Stimulated activated CD8-positive, alpha-beta memory T cell treated with anti-CD3 and anti-CD28 coated beads, Interleukin-2, amount 100 ng/mL, for 1 hour (primary cell): ENCODE data around the gene MAP4K2.
"Not testable (repeated sequence)": the region's sequence is repeated elsewhere in the genome, so short reads cannot be mapped to it uniquely, and the experiment has no call there.

Experiments used
- DNase-seq, 2 donors: peaks; one replicate each; pipeline ENCODE4 v3.0.0-alpha.2; 2020; ENCODE audit warnings: low read depth in 2 of 2

Gene MAP4K2

DNA sequence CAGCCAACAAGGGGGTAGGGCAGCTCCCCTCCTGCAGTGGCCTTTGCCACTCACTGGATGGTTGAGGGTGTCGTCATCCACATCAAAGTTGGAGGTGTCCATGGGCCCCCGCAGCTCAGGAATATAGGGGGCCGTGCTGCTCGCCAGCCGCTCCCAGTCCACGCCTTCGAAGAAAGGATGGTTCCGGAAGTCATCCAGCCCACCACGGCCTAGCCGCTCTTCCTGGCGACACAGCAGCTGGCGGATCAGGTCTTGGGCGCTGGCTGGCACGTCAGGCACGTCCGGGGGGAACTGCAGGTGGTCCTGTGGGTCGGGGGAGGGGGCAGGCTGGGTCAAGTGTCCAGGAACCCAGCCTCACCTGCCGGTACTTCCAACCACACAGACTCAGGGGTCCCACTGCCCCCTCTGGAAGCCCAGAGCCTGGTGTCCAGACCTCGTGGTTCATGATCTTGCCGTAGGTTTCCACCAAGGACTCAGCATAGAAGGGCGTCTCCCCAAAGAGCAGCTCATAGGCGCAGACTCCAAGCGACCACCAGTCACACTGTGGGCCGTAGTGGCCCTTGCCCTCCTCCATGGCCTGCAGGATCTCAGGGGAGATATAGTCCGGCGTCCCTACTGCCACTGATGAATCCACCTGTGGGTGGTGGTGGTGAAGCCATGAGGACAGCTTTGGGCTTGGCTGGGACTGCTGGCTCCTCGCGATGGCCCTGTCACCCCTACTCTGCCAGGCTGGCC, 35.8 kb upstream of the MAP4K2 start:
- no peak for DNase-seq

DNA sequence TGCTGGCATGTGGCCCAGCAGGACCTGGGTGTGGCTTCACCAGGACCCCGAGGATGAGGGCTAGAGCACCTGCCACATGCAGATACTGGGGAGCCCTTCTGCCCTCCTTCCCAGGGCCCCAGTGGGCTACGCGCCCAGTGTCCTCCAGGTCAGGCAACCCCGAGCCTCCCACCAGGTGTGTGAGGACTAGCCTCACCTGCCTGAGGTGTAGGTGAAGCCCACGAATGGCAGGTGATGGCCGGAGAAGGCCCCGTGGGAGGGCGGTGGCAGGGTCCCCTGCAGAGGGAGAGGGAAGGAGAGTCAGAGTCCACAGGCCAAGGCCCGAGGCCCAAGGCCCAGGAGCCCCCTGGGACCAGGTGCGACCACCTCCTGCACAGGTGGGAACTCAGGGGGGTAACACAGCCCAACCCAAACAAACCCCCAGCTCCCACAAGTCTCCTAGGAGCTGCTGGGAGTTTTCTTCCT, 34.9 kb upstream of the MAP4K2 start:
- no peak for DNase-seq

DNA sequence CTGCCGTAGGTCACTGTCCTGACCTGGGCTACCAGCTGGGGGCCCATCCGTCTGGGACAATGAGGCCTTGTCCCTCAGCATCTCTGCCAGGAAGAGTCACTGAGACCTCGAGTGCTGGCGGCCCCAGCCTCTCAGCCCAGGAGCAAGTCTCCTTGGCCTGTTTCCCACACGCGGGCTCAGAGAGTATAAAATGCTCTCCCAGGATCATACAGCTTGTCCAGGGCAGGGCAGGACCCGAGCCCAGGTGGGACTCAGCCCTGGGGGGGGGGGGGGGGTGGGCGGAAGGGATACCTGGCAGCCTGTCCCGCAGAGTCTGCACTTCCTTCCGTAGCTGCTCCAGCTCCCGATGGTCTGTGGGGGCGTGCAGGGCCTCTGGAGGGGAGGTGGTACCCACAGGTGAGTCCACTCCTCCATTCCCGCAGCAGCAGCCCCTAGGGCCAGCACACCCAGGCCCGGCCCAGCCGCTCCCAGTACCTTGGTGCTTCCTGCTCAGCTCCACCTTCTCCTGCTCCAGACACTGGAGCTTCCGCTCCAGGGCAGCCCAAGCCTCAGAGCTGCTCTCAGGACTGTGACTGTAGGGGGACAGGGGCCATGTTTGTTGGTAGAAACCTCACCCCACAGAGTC, 33.5 kb upstream of the MAP4K2 start:
- DNase-seq: no peak

DNA sequence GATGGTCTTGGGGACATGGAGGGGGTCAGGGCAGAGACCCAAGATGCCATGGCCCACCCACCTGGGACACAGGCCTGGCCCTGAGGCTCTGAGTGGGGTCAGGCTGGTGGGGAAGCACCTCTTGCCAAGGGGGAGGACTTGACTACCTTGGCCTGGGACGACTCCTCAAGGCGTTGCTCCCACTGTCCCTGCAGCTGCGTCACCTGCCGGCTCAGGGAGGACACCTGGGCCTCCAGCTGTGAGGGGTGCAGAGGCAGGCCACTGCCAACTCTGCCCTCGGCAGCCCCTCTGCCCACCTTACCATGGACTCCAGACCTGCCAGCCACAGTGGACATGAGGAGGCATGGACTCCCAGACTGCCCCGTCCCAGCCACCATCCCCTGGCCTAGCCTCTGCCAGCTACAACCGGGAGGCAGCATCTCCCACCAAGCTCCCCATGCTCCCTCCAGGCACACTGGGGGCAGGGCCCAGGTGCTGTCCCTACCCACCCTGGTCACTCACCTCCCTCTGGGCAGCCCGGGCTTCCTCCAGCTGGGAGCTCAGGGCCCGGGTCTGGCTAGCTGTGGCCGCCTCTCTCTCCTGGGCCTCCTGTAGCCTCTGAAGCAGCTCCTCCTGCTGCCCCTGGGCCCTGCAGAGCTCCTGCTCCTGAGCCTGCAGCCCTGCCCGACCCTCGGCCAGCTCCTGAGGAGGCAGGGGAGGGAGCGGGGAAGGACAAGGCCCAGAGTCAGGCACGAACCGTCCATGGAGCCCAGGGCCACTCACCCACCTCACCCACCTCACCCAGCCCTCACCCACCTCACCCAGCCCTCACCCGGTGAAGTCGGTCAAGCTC, 32.8 kb upstream of the MAP4K2 start:
- DNase-seq: no peak

DNA sequence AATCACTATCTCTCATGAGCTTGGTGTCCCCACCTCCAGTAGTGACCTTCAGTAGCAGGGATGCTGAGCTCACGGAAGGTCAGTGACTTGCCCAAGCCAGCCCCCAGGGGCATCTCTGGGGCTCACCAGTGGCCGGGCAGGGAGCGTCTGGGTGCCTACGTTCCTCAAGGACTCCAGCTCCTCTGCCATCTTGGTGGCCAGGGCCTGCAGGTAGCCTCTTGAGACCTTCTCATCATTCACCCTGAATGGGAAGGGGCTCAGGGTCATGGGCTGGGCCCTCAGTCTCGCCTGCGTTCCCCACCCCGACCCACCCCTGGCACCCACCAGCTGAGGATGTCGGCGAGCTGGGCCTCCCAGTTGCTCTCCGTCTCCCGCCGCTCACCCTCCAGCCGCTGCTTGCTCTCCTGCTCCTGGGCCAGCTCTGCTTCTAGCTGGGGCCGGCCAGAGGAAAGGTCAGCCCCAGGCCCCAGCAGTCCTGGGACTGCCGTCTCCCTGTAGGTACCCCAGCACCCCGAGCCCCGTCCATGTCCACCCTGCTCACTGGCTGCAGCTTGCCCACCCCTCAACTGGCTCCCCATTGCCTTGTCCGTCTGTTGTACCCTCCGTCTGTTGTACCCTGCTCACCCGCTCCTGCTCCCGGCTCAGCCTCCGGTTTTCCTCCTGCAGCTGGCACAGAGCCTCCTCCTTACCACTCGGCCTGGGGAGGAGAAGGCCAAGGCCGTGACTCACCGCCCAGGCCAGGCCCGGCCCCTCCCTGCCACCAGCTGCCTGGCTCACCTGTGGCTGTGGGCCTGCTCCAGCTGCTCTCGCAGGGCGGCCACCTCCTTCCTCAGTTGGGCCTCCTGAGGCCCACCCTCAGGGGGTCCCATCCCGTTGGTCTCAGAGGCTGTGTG, 32.0 kb upstream of the MAP4K2 start:
- DNase-seq: no peak

DNA sequence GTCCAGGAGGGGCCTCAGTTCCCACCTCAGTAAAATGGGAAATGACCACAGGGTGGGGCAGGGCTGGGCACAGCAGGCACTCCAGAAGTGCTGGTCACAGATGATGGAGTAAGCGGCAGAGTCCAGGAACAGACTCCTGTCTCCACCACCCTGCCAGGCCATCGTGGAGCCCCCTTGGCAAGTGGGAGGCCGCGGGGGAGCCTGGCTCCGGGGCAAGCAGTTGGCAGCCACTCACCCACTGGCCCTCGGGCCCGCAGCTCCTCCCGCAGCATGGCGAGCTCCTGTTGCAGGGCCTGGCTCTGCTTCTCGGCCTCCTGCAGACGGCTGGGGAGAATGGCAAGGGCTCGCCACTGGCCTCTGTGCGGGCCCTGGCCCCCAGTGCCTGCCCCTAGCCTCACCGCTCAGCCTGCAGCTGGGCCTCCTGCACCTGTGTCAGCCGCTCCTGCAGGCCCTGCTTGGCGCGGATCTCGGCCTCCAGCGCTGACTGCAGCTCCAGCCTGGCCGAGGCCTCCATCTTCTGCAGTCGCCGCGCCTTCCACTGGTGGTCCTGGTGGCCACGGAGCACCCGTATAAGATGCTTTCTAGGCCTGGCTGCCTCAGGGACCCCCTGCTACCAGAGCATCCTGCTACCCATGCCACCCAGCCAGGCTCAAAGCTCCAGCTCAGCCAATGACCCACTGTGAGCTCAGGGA, 31.2 kb upstream of the MAP4K2 start:
- no peak for DNase-seq

DNA sequence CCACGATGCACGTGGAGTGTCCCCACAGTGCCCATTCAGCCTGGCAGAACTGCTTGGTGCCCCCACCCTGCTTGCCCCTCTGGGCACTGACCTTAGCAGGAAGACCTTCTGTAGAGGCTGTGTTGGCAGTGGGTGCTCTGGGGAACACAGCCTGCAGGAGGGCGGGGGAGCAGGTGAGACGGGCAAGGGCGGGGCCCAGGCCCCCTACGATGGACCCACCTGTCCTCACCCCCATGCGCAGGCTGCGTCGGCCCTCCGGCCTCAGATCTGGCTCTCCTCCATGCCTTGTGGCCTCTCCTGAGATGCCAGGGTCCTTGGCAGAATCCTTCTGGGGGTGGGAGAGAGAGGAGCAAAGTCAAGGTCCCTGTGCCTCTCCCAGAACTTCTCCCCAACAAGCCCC, 30.5 kb upstream of the MAP4K2 start:
- no peak for DNase-seq

DNA sequence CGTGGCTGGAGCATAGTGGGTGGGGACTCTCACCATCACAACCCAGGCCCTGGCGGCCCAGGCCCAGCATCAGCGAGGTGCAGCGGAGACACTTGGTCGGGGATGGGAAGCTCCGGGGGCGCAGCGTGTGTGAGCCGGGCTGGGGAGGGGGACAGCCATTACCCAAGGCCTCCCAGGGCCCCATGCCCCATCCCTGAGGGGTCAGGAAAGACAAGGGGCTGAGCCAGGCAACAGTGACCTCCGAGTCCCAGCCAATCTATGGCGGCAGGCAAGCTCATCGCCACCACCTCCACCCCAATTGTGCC, 30.1 kb upstream of the MAP4K2 start:
- no peak for DNase-seq

DNA sequence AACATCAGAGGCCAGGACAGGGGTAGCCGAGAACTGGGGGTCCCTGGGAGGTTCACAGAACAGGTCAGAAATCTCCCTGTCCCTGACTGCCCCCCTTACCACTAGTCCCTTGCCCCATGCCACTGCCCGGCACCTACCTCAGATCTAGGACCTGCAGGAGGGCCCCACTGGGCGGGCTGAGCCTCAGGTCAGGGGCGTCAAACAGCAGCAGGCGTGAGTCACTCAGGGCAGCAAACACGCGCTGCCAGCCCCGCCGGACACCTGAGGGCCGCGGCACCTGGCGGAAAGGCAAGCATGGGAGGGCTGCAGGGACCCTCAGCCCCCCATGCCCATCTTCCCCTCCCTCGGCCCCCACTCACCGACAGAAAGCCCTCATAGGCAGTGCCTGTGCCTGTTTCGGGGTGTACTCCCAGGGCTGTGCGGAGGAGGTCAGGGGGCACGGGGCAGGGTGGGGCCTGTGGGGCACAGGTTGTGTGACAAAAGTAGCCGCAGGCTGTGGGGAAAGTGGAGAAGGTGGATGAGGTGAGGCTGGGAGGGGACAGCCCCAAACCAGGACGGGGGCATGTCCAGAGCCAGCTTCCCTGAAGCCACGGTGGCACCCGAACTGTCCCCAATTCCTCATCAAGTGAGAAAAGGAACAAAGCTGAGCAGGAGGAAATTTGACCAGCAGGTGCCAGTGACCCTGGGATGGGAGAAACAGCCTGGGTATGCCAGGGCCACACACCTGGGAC, 29.6 kb upstream of the MAP4K2 start:
- DNase-seq: no peak

DNA sequence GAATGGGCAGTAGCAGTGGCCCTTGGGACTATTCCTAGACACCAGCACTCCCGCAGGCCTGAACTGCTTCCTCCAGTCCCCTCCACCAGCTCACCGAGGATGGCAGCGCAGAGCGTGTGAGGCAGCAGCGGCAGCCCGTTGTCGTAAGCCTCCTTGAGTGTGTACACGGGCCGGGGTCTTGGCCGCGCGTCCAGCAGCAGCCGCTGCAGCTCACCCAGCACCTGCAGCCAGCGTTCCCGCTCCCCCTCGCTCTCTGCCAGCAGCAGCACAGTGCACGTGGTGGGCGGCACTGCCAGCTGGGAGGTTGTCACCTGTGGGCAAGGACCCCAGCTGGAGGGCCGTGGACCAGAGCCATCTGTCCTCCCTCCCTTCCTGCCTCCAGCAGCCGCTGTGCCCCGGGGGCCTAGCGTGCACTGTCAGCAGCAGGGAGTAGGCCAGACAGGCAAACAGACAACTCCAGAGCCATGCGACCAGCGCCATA, 28.4 kb upstream of the MAP4K2 start:
- no peak for DNase-seq

DNA sequence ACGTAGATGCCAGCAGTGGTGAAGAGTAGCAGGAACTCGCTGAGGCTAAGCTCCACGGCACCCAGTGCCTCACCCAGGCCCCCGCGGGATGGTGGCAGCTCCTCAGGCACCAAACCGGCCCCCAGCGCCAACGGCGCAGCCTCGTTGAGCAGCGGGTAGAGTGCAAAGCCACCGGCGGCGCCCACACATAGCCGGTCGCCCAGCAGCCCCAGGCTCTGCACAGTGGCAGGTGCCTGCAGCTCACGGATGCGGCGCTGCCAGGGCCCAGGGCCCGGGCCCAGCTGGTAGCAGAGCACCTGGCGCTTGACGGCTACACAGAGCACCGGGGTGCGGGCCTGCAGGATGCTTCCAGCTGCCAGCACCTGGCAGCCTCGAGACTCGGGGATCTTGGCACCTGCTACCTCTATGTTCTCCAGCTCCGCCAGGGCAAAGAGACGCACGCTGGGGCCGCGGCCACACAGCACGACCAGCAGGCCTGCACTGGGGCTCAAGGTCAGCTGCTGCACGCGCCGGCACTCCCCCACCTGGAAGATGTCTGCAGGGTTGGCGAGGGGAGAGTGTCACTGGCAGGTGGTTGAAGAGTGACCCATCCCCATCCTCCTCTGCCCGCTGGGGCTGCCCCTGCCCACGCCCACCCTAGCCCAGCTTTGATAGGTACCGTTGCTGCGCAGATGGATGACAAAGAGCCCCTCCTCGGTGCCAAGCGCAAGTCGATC, 26.7 kb upstream of the MAP4K2 start:
- no peak for DNase-seq

DNA sequence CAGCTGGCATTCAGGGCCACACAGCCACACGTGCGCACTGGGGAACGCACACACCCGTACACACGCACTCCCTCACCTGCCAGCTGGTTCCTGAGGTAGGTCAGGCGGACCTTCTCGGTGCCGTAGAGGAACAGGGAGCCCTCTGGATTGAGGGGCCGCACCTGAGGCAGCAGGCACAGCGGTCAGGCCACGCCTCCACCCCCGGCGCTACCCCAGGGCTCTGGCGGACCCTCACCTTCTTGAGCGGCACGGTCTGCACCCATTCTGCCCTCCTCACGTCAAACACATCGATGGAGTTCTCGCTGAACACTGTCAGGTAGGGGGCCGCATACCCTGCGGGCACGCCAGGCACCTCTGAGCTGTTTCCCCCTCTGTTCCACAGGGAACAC, 24.4 kb upstream of the MAP4K2 start:
- DNase-seq: no peak

DNA sequence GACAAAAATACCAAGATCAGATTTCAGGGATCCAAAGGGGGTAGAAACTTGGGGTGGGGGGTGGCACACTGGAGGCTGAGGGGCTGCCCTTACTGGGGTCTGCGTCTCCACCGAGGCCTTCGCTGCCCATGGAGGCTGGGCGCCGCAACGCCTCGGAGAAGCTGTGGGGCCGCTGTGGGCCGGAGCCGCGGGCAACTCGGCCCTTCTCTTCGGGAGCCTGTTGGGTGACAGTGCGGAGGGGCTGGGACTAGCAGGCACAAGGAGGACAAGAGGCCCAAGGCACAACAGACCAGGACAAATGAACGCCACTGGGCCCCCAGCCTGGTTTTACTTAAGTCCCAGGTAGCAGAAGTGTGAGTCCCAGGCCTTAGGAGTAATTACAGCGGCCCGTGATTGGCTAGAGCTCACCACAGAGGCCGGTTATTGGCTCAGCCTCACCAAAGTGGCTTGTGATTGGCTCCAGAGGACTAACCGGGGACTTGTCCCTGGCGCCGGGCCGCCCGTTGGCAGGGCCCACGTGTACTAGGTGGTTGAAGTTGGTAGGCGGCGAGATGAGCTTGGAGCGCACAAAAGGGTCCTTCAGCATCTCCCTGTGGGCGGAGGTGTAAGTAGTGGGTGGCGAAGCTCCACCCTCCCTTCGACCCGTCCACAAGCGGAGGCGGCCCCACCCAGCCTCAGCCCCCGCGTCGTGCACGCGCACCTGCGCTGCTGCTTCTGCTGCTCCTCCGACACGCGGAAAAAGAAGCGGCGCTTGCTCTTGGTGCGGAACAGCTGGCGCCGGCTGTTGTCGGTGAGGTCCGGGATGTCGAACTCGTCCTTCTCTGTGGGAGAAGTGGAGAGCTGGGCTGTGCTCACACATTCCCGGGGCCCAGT, 23.8 kb upstream of the MAP4K2 start:
- DNase-seq: no peak

DNA sequence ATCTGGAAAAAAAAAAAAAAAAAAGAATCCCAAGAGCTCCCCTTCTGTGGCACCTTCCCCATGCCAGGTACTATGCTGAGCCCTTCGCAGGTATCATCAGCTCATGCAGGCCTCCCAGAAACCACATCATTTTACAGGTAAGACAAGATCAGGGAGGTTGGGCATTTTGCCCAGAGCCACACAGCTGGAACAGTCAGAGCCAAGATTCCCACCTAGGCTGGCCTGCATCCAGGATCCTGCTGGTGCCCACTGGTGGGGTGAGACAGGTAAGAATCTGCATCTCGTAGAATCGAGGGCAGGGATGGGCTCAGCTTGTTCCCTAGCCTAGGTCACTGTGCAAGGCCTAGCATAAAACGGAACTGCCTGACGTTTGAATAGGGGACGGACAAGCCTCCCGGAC, 23.0 kb upstream of the MAP4K2 start:
- no peak for DNase-seq

DNA sequence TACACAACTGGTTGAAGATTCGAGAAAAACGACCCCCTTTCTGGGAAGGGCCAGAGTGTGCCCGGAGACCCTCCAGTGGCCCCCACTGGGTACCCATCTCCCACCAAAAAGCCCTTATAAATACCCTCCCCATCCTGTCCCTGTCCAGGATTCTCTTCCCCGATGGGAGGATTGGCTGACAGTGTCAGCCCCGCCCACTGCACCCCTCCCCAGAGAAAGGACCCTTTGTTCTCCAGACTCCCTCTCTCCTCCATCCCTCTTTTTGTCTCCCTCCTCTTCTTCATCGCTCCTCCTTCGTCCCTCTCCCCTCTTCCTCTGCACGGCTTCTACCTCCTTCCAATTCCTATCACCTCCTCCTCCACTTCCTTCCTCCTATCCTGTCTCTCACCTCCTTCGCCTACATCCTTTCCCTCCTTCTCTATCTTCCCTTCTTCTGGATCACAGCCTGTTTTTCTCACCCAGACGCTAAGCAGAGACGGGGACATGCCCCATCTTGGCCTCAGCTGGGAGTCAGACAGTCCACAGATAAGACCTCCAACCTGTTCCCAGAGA, 20.6 kb upstream of the MAP4K2 start:
- DNase-seq: no peak

DNA sequence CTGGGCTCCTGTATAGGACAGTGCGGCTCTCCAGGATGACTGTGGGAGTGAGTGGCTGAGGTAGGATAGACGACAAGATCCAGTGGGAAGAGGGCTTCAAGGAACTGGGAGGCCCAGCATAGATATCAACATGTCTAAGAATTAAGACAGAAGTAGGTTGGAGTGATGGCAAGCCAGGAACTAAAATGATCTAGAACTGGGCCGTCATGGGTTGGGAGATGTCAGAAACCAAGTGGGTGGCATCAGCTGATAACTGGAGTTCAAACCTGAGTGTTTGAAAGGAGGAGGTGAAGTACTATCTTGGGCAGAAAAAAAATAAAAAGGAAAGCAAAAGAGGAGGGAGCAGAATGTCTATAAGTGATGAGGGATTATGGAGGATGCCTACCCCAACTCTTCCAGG, 14.5 kb upstream of the MAP4K2 start:
- DNase-seq: no peak

DNA sequence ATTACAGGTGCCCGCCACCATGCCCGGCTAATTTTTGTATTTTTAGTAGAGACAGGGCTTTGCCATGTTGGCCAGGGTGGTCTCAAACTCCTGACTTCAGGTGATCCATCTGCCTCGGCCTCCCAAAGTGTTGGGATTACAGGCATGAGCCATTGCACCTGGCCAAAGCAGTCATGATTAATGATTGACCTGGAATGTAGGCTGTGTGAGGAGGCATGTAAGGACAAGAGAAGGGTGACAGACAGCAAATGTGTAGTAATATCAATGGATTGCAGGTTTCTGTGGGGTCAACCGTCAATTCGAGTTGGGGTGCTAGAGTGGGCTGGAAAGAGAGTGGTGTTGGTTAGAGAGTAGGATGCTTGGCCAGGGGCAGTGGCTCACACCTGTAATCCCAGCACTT, 12.4 kb upstream of the MAP4K2 start:
- DNase-seq: not testable (repeated sequence)

DNA sequence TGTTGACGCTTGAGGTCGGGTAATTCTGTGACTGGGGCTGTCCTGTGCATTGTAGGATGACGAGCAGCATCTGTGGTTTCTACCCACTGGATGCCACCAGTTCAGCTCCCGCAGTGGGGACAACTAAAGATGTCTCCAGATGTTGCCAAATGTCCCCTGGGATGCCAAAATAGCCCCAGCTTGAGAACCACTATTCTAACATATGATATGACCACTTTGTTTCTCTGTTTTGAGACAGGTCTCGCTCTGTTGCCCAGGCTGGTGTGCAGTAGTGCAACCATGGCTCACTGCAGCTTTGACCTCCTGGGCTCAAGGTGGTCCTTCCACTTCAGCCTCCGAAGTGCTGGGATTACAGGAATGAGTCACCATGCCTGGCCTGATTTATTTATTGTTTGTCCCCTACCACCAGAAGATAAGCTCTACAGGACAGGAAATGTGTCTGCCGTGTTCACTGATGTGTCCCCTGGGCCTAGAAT, 11.7 kb upstream of the MAP4K2 start:
- DNase-seq: no peak
